NCI-H1930 (cell line): ENCODE results near the gene RNF150.
"Not testable (repeated sequence)": the region's sequence is repeated elsewhere in the genome, so short reads cannot be mapped to it uniquely, and the experiment has no call there.

Experiments used
- DNase-seq, 2 experiments: peaks; one replicate each; lab custom pipeline; 2025; lab: John Stamatoyannopoulos, UW

Gene RNF150

GRCh38 chr4:140816806-140817510, 316.3 kb downstream of the RNF150 start:
- DNase-seq, result no peak

DNA sequence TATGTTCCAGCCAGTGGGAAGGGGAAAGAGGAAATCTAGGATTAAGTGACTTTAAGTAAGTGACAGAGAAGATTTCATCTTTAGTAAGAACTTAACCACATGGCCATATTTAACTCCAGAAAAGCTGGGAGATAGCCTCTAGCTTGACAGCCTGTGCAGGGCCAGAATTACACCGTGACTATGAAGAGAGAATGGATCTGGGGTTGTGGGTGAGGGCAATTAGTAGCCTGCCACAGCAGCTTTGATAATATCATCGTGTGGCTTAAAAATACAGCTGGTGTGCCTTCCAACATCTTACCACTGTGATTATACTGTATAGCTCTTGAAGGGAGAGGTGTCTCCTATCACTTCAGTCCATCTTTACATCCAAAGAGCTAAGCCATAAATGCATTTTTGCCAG, 319.5 kb downstream of the RNF150 start:
- no peak for DNase-seq

GRCh38 chr4:140812916-140813315, 320.4 kb downstream of the RNF150 start:
- DNase-seq, result no peak

- no peak for DNase-seq
Observed at GRCh38 chr4:140811429-140811828, 321.8 kb downstream of the RNF150 start.

- DNase-seq, result not testable (repeated sequence)
Observed at GRCh38 chr4:140810591-140811169, 322.6 kb downstream of the RNF150 start.
